HepG2 (cell line): ENCODE measurements around the gene IFNB1. TPM values are rescaled to one million over a fixed set of nuclear protein-coding genes. Genes with fewer than 3 reads are reported as not detected.
A peak's percentile ranks its signal among the peaks of the same experiment; 100 is the strongest.

Experiments
- ATAC-seq: fragments of 200-7000 bp; cut with Tn5 transposase; 3 replicates; pipeline ENCODE4 v1.9.1; 2020; ENCODE audit warnings: mild to moderate bottlenecking, moderate library complexity
- BruUV-seq: library from RNA; stranded (reverse); fragments of 400-500 nt; replicated peaks from 2 replicates; lab custom pipeline; 2021; lab: Mats Ljungman, UMichigan
- CTCF ChIA-PET: fragments of 300-600 bp; formaldehyde crosslinking; extraction: SDS; loops from one replicate; lab custom pipeline; 2021; ENCODE audit warnings: low total read pairs, inconsistent platforms, low intra/inter-chr PET ratio; lab: Yijun Ruan, JAX
- POLR2A ChIA-PET: fragments of 350-600 bp; sonication (Branson Sonifier 250); formaldehyde crosslinking; loops from one replicate; lab custom pipeline; 2020; ENCODE audit warnings: antibody characterized with exemption, inconsistent platforms; lab: Yijun Ruan, JAX
- DNase-seq: peaks from one replicate; pipeline ENCODE4 v3.0.0-alpha.2; 2015; ENCODE audit warnings: low spot score
- FAIRE-seq: peaks from 3 replicates; lab custom pipeline; 2011; peaks lifted over from hg19 to GRCh38; lab: Jason Lieb, UNC
- H2AFZ ChIP-seq: one replicate; pipeline ENCODE4 v1.6.1; 2011; ENCODE audit warnings: low read length, inconsistent platforms
- H3K27ac ChIP-seq: fragments of 300-600 bp; 3 replicates; pipeline ENCODE4 v1.8.0; 2011; ENCODE audit warnings: mixed run types, mild to moderate bottlenecking, mixed read lengths, low read length, inconsistent platforms; ENCODE audit not compliant: insufficient read depth; ENCODE audit errors: extremely low read length
- H3K27me3 ChIP-seq, 2 experiments: fragments of 200-600 bp in 1 of 2; 2 replicates in 1 of 2; 3 replicates in 1 of 2; pipeline versions ENCODE4 v1.6.0 to v1.8.0; 2011; ENCODE audit warnings: low read length in 2 of 2, mild to moderate bottlenecking in 2 of 2, moderate library complexity in 2 of 2, inconsistent platforms in 1 of 2; ENCODE audit not compliant: insufficient read depth in 2 of 2, control insufficient read depth in 1 of 2
- H3K36me3 ChIP-seq, 2 experiments: fragments of 200-600 bp in 1 of 2; replicated peaks in 1 of 2; 2 replicates in 1 of 2; 3 replicates in 1 of 2; pipeline versions ENCODE4 v1.5.1 to v1.8.0; 2011; ENCODE audit warnings: low read length in 2 of 2, inconsistent platforms in 1 of 2; ENCODE audit not compliant: insufficient read depth in 2 of 2, control insufficient read depth in 1 of 2
- H3K4me1 ChIP-seq: 2 replicates; pipeline ENCODE4 v1.5.1; 2012; ENCODE audit warnings: low read length, inconsistent platforms; ENCODE audit not compliant: insufficient read depth
- H3K4me2 ChIP-seq: 2 replicates; pipeline ENCODE4 v1.6.0; 2011; ENCODE audit warnings: low read depth, low read length, inconsistent platforms
- H3K4me3 ChIP-seq, 3 experiments: fragments of 200-600 bp in 1 of 3; sonication (generic), shearing (Covaris generic) in 1 of 3; replicated peaks in 1 of 3; 2 replicates each; pipeline ENCODE4 v1.5.1; 2011 to 2016; ENCODE audit warnings: low read length in 3 of 3, inconsistent platforms in 2 of 3, low read depth in 2 of 3, mild to moderate bottlenecking in 2 of 3, control low read depth in 1 of 3, mixed read lengths in 1 of 3; ENCODE audit not compliant: insufficient read depth in 1 of 3
- H3K79me2 ChIP-seq: one replicate; pipeline ENCODE4 v1.6.1; 2011; ENCODE audit warnings: low read length, inconsistent platforms; ENCODE audit not compliant: insufficient read depth
- H3K9ac ChIP-seq: 2 replicates; pipeline ENCODE4 v1.6.0; 2011; ENCODE audit warnings: mild to moderate bottlenecking, low read depth, low read length, inconsistent platforms; ENCODE audit not compliant: insufficient read depth
- H3K9me3 ChIP-seq: 2 replicates; pipeline ENCODE4 v1.5.1; 2012; ENCODE audit warnings: mild to moderate bottlenecking, low read length
- H4K20me1 ChIP-seq: 2 replicates; pipeline ENCODE4 v1.6.0; 2011; ENCODE audit warnings: inconsistent platforms, mild to moderate bottlenecking, low read length, moderate library complexity; ENCODE audit not compliant: insufficient read depth
- CENPT ChIP-seq: sonication (generic); formaldehyde crosslinking; IDR thresholded peaks from 2 replicates; pipeline ENCODE4 v1.8.0; 2022; ENCODE audit warnings: low read depth, mild to moderate bottlenecking, moderate library complexity, missing genetic modification reagents
- FOXO1 ChIP-seq: sonication (generic); formaldehyde crosslinking; IDR thresholded peaks from 2 replicates; pipeline ENCODE4 v1.4.0; 2020; ENCODE audit warnings: missing genetic modification reagents
- GATAD2A ChIP-seq: IDR thresholded peaks from 2 replicates; pipeline ENCODE4 v1.6.1; 2016
- HCFC1 ChIP-seq: fragments of 150-350 bp; IDR thresholded peaks from 2 replicates; pipeline ENCODE4 v1.6.1; 2014; ENCODE audit warnings: low read depth, low read length
- ISL2 ChIP-seq: sonication (generic); formaldehyde crosslinking; IDR thresholded peaks from 2 replicates; pipeline ENCODE4 v1.5.0; 2020; ENCODE audit warnings: missing genetic modification reagents
- MAFF ChIP-seq: IDR thresholded peaks from 2 replicates; pipeline ENCODE4 v1.6.1; 2011; ENCODE audit warnings: low read depth, low read length, improper control_type of control experiment
- MAFK ChIP-seq, 2 experiments: IDR thresholded peaks in 1 of 2; conservative IDR thresholded peaks in 1 of 2; 2 replicates each; pipeline ENCODE4 v1.6.1; 2011; ENCODE audit warnings: improper control_type of control experiment in 2 of 2, low read length in 2 of 2
- NFE2L2 ChIP-seq: fragments of 150-350 bp; IDR thresholded peaks from 2 replicates; pipeline ENCODE4 v1.6.1; 2014; ENCODE audit warnings: low read length
- NFIB ChIP-seq: sonication (generic); formaldehyde crosslinking; IDR thresholded peaks from 2 replicates; pipeline ENCODE4 v1.9.0; 2021; ENCODE audit warnings: missing genetic modification reagents, mild to moderate bottlenecking, borderline replicate concordance
- POGZ ChIP-seq: sonication (generic); formaldehyde crosslinking; IDR thresholded peaks from 2 replicates; pipeline ENCODE4 v1.4.0; 2020; ENCODE audit warnings: mild to moderate bottlenecking, missing genetic modification reagents
- POLR2AphosphoS5 ChIP-seq: IDR thresholded peaks from 2 replicates; pipeline ENCODE4 v1.6.1; 2012; ENCODE audit warnings: low read depth, low read length
- SP1 ChIP-seq, 2 experiments: fragments of 450-650 bp in 1 of 2; sonication (generic) in 1 of 2; formaldehyde crosslinking in 1 of 2; IDR thresholded peaks; 2 replicates each; pipeline versions ENCODE4 v1.4.0 to v1.6.1; 2016 to 2020; ENCODE audit warnings: missing genetic modification reagents in 1 of 2
- ZFP82 ChIP-seq: sonication (generic); formaldehyde crosslinking; IDR thresholded peaks from 2 replicates; pipeline ENCODE4 v1.5.1; 2020; ENCODE audit warnings: mild to moderate bottlenecking, missing genetic modification reagents, borderline replicate concordance
- ZNF550 ChIP-seq: sonication (generic); formaldehyde crosslinking; IDR thresholded peaks from 2 replicates; pipeline ENCODE4 v1.4.0; 2020; ENCODE audit warnings: mild to moderate bottlenecking, missing genetic modification reagents, borderline replicate concordance
- WGBS: methylation state at CpG from one replicate; pipeline ENCODE4 v1.1.6; 2017; ENCODE audit warnings: low lambda C conversion rate; 5-methylcytosine and 5-hydroxymethylcytosine counted together
- in situ Hi-C: cut with HindIII; loops from 2 replicates; pipeline ENCODE4 v1.10.0; 2017; ENCODE audit warnings: low pct_unique_long_range_greater_than_20kb; ENCODE audit not compliant: extremely low pct_ligation_motif_present
- intact Hi-C: fragments of 100-400 bp; cut with micrococcal nuclease; formaldehyde crosslinking; loops from one replicate; pipeline ENCODE4 v1.10.0; 2022; ENCODE audit not compliant: unreplicated experiment
- polyA plus RNA-seq, 8 experiments: library from polyadenylated mRNA; depleted of rRNA in 3 of 8; stranded (reverse) in 7 of 8; unstranded in 1 of 8; fragments of >200 nt; fragmentation: Illumina TruSeq in 4 of 8; extraction: Trizol in 4 of 8; gene quantifications; 2 replicates each; pipeline versions ENCODE4 v1.2.1 to v1.2.3, GENCODE V29; 2011 to 2016; ENCODE audit warnings: low read depth in 4 of 8, missing spikeins in 1 of 8, mixed read lengths in 1 of 8; ENCODE audit not compliant: insufficient read depth in 1 of 8
- total RNA-seq, 5 experiments: library from RNA; depleted of rRNA; stranded (reverse); fragments of >200 nt; fragmentation: Illumina TruSeq; extraction: Trizol; gene quantifications; 2 replicates each; pipeline ENCODE4 v1.2.3, GENCODE V29; 2016; ENCODE audit warnings: low read depth in 1 of 5
- TF ChIP-seq, protein P1 (sequence below): sonication (generic); formaldehyde crosslinking; IDR thresholded peaks from 2 replicates; pipeline ENCODE4 v1.5.0; 2020; ENCODE audit warnings: missing genetic modification reagents
- TF ChIP-seq, protein P2 (sequence below): sonication (generic); formaldehyde crosslinking; IDR thresholded peaks from 2 replicates; pipeline ENCODE4 v1.4.0; 2020; ENCODE audit warnings: missing genetic modification reagents, borderline replicate concordance
- TF ChIP-seq, protein P3 (sequence below): sonication (generic); formaldehyde crosslinking; IDR thresholded peaks from 2 replicates; pipeline ENCODE4 v1.5.1; 2020; ENCODE audit warnings: mild to moderate bottlenecking, moderate library complexity, missing genetic modification reagents
- TF ChIP-seq, protein P4 (sequence below): sonication (generic); formaldehyde crosslinking; IDR thresholded peaks from 2 replicates; pipeline ENCODE4 v1.5.0; 2020; ENCODE audit warnings: missing genetic modification reagents, mild to moderate bottlenecking, borderline replicate concordance
- TF ChIP-seq, protein P5 (sequence below): sonication (generic); formaldehyde crosslinking; IDR thresholded peaks from 2 replicates; pipeline ENCODE4 v1.5.0; 2020; ENCODE audit warnings: missing genetic modification reagents

The IFNB1 gene
- total and polyA plus RNA-seq, 2 of the 13 experiments (the other 11 are each of a cell fraction or from before 2014, with no cell fraction given) = not detected

DNA sequence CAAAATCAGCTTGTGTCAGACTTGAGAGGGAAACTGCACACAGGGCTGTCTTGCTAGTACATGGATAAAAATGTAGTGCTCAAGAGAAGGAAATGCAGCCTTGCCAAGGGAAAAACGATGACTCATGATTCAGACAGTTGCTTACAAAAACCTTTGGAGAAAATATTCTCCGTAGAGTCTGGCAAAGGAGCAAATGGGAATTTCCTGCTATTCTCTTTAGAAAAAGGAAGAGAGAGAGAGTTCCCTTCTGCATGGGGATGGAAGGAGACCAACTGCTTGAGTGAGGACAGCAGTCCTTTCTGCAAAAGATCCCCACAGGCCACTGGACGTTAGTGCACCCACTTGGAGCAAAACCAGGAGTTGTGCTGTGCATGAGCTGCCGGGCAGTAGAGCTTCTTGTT, 7.6 kb downstream of the IFNB1 start:
- in situ Hi-C loops = no loop called here
- no peaks in the 10 kb centered on the region for H3K27me3 ChIP-seq
- ATAC-seq = peak; percentile 82
- no peak overlapping the region for H3K4me2 ChIP-seq
- BruUV-seq = no TSS peak
- no peak overlapping the region for H3K9ac ChIP-seq
- CTCF ChIA-PET = no interaction called here
- no peak for DNase-seq
- H3K36me3 ChIP-seq = no peaks in the 10 kb centered on the region
- H2AFZ ChIP-seq = no peak overlapping the region
- H3K9me3 ChIP-seq = no peaks in the 10 kb centered on the region
- no peaks in the 10 kb centered on the region for H4K20me1 ChIP-seq
- WGBS = 23% methylated on average over 4 of the region's 4 CpGs
- intact Hi-C loops = no loop called here
- H3K4me1 ChIP-seq = no peaks in the 10 kb centered on the region
- TF ChIP-seq ZFP82 (no peak), NFIB (no peak), POGZ (CRISPR knock-in tag) (no peak), ISL2 (no peak), HCFC1 (no peak), GATAD2A (no peak), NFE2L2 (peak; percentile 58; the same call in 1 of the 2 replicates), FOXO1 (CRISPR knock-in tag) (no peak), MAFF (peak; percentile 49; the same call in 1 of the 2 replicates), POLR2AphosphoS5 (no peak), MAFK (conservative IDR thresholded peaks at IDR 0.05 in 1 of 2, IDR thresholded peaks at IDR 0.05 in 1 of 2; ENCODE audit: low read length in 2 of 2) (peak; percentile 56 to 69), SP1 (IDR thresholded peaks at IDR 0.05) (no peak), SP1 (CRISPR knock-in tag; IDR thresholded peaks at IDR 0.05) (no peak), CENPT (CRISPR knock-in tag) (no peak), ZNF550 (CRISPR knock-in tag) (no peak)
- TF ChIP-seq, protein P1, sequence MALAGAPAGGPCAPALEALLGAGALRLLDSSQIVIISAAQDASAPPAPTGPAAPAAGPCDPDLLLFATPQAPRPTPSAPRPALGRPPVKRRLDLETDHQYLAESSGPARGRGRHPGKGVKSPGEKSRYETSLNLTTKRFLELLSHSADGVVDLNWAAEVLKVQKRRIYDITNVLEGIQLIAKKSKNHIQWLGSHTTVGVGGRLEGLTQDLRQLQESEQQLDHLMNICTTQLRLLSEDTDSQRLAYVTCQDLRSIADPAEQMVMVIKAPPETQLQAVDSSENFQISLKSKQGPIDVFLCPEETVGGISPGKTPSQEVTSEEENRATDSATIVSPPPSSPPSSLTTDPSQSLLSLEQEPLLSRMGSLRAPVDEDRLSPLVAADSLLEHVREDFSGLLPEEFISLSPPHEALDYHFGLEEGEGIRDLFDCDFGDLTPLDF (CRISPR knock-in tag) = no peak
- TF ChIP-seq, protein P2, sequence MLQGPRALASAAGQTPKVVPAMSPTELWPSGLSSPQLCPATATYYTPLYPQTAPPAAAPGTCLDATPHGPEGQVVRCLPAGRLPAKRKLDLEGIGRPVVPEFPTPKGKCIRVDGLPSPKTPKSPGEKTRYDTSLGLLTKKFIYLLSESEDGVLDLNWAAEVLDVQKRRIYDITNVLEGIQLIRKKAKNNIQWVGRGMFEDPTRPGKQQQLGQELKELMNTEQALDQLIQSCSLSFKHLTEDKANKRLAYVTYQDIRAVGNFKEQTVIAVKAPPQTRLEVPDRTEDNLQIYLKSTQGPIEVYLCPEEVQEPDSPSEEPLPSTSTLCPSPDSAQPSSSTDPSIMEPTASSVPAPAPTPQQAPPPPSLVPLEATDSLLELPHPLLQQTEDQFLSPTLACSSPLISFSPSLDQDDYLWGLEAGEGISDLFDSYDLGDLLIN (CRISPR knock-in tag) = no peak
- TF ChIP-seq, protein P3, sequence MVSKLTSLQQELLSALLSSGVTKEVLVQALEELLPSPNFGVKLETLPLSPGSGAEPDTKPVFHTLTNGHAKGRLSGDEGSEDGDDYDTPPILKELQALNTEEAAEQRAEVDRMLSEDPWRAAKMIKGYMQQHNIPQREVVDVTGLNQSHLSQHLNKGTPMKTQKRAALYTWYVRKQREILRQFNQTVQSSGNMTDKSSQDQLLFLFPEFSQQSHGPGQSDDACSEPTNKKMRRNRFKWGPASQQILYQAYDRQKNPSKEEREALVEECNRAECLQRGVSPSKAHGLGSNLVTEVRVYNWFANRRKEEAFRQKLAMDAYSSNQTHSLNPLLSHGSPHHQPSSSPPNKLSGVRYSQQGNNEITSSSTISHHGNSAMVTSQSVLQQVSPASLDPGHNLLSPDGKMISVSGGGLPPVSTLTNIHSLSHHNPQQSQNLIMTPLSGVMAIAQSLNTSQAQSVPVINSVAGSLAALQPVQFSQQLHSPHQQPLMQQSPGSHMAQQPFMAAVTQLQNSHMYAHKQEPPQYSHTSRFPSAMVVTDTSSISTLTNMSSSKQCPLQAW (CRISPR knock-in tag) = no peak
- TF ChIP-seq, protein P4, sequence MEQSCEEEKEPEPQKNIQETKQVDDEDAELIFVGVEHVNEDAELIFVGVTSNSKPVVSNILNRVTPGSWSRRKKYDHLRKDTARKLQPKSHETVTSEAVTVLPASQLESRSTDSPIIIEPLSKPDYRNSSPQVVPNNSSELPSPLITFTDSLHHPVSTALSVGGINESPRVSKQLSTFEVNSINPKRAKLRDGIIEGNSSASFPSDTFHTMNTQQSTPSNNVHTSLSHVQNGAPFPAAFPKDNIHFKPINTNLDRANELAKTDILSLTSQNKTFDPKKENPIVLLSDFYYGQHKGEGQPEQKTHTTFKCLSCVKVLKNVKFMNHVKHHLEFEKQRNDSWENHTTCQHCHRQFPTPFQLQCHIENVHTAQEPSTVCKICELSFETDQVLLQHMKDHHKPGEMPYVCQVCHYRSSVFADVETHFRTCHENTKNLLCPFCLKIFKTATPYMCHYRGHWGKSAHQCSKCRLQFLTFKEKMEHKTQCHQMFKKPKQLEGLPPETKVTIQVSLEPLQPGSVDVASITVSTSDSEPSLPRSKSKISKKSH (CRISPR knock-in tag) = no peak
- TF ChIP-seq, protein P5, sequence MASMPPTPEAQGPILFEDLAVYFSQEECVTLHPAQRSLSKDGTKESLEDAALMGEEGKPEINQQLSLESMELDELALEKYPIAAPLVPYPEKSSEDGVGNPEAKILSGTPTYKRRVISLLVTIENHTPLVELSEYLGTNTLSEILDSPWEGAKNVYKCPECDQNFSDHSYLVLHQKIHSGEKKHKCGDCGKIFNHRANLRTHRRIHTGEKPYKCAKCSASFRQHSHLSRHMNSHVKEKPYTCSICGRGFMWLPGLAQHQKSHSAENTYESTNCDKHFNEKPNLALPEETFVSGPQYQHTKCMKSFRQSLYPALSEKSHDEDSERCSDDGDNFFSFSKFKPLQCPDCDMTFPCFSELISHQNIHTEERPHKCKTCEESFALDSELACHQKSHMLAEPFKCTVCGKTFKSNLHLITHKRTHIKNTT = no peak
- H3K79me2 ChIP-seq = no peaks in the 10 kb centered on the region
- H3K4me3 ChIP-seq = no peak overlapping the region
- no peak for FAIRE-seq
- POLR2A ChIA-PET = no interaction called here
- H3K27ac ChIP-seq = no peak overlapping the region
